ENCODE data around the gene CLCN5. TPM values are rescaled to one million over a fixed set of nuclear protein-coding genes. Genes with fewer than 3 reads are reported as not detected.

Gene CLCN5
- total and polyA plus RNA-seq, 2 of the 13 experiments (the other 11 are each of a cell fraction or from before 2014, with no cell fraction given): 7.8 to 27.3 TPM

GRCh38 chrX:49877397-49878101, 44.8 kb upstream of the CLCN5 start (continued):
- no peak for TF ChIP-seq ZNF44 (CRISPR knock-in tag; IDR thresholded peaks at IDR 0.05)
- no peak for TF ChIP-seq RELA (CRISPR knock-in tag; IDR thresholded peaks at IDR 0.05)
- TF ChIP-seq HMG20A (CRISPR knock-in tag; IDR thresholded peaks at IDR 0.05; ENCODE audit: borderline replicate concordance): no peak; the same call in 1 of the 2 replicates
- peak; percentile 27; the same call in 1 of the 2 replicates for TF ChIP-seq ZBTB10 (CRISPR knock-in tag; IDR thresholded peaks at IDR 0.05; ENCODE audit: borderline replicate concordance)
- no peak for TF ChIP-seq RAD51 (IDR thresholded peaks at IDR 0.05; ENCODE audit: borderline replicate concordance)
- no peak for TF ChIP-seq HDAC1 (CRISPR knock-in tag; IDR thresholded peaks at IDR 0.05)
- TF ChIP-seq CBX1 (IDR thresholded peaks at IDR 0.05; ENCODE audit: low read depth): no peak
- TF ChIP-seq KAT2B (IDR thresholded peaks at IDR 0.05; ENCODE audit: borderline replicate concordance, low read depth, low read length): no peak
- no peak for TF ChIP-seq IRF9 (CRISPR knock-in tag; IDR thresholded peaks at IDR 0.05; ENCODE audit: borderline replicate concordance)
- TF ChIP-seq MED8 (CRISPR knock-in tag; IDR thresholded peaks at IDR 0.05; ENCODE audit: insufficient replicate concordance): peak; percentile 46
- TF ChIP-seq ZGPAT (CRISPR knock-in tag; IDR thresholded peaks at IDR 0.05): peak; percentile 56; the same call in 1 of the 2 replicates
- TF ChIP-seq TAF15 (IDR thresholded peaks at IDR 0.05; ENCODE audit: low read depth, low read length, poor library complexity, severe bottlenecking): no peak
- no peak for TF ChIP-seq RCOR2 (CRISPR knock-in tag; IDR thresholded peaks at IDR 0.05)
- 0 out of 2 replicates have a peak, but pooled peaks have one; percentile 7 for TF ChIP-seq ZC3H13 (CRISPR knock-in tag; IDR thresholded peaks at IDR 0.05)
- TF ChIP-seq MNT (IDR thresholded peaks at IDR 0.05): no peak
- TF ChIP-seq GRHL1 (CRISPR knock-in tag; conservative IDR thresholded peaks at IDR 0.05): no peak
- TF ChIP-seq ZNF264 (CRISPR knock-in tag; IDR thresholded peaks at IDR 0.05): no peak
- no peak for TF ChIP-seq E2F1 (CRISPR knock-in tag; IDR thresholded peaks at IDR 0.05)
